Aorta (tissue), 5 donors: ENCODE results near the gene CACNA2D4. TPM values are rescaled to one million over a fixed set of nuclear protein-coding genes. Genes with fewer than 3 reads are reported as not detected.

ENCODE experiments used
- ATAC-seq: fragments of 200-7000 bp; cut with Tn5 transposase; one replicate; pipeline ENCODE4 v1.9.1; 2022; ENCODE audit warnings: moderate library complexity; ENCODE audit not compliant: low FRiP score
- DNase-seq, 2 donors: peaks; one replicate each; pipeline ENCODE4 v3.0.0-alpha.2; 2020
- H3K27ac ChIP-seq, 2 donors: one replicate each; pipeline ENCODE4 v1.5.1; 2013; ENCODE audit warnings: low read length in 2 of 2, mild to moderate bottlenecking in 2 of 2, moderate library complexity in 2 of 2, control low read depth in 1 of 2, inconsistent platforms in 1 of 2, low read depth in 1 of 2
- H3K27me3 ChIP-seq, 2 donors: one replicate each; pipeline ENCODE4 v1.6.1; 2013; ENCODE audit warnings: control low read depth in 1 of 2, low read length in 1 of 2, mild to moderate bottlenecking in 1 of 2, moderate library complexity in 1 of 2; ENCODE audit not compliant: insufficient read depth in 2 of 2, control insufficient read depth in 1 of 2
- H3K36me3 ChIP-seq, 2 donors: one replicate each; pipeline ENCODE4 v1.6.1; 2013; ENCODE audit warnings: control low read depth in 1 of 2, low read length in 1 of 2, mild to moderate bottlenecking in 1 of 2; ENCODE audit not compliant: insufficient read depth in 2 of 2, control insufficient read depth in 1 of 2
- H3K4me1 ChIP-seq, 2 donors: one replicate each; pipeline ENCODE4 v1.6.1; 2013; ENCODE audit warnings: low read length in 2 of 2, control low read depth in 1 of 2, mild to moderate bottlenecking in 1 of 2, moderate library complexity in 1 of 2; ENCODE audit not compliant: insufficient read depth in 2 of 2, control insufficient read depth in 1 of 2
- H3K4me3 ChIP-seq, 2 donors: one replicate each; pipeline ENCODE4 v1.5.1; 2013; ENCODE audit warnings: low read length in 2 of 2, control low read depth in 1 of 2, mild to moderate bottlenecking in 1 of 2
- H3K9me3 ChIP-seq: one replicate; pipeline ENCODE4 v1.6.1; 2013; ENCODE audit warnings: mild to moderate bottlenecking, low read length; ENCODE audit not compliant: control insufficient read depth
- WGBS, 2 donors: extraction: QIAGEN DNeasy Blood & Tissue Kit; methylation state at CpG; one replicate each; pipeline ENCODE4 v1.1.7; 2013; 5-methylcytosine and 5-hydroxymethylcytosine counted together
- intact Hi-C, 2 donors: fragments of 100-400 bp; cut with DNase I; formaldehyde crosslinking; loops; one replicate each; pipeline versions ENCODE4 v1.14.2 to v1.15.0; 2022
- polyA plus RNA-seq, 2 donors: library from polyadenylated mRNA; stranded (reverse); fragments of 200-250 nt; gene quantifications; one replicate each; pipeline ENCODE4 v1.2.3, GENCODE V29; 2013
- total RNA-seq, 2 donors: library from RNA; stranded (reverse); fragmentation: NEBNext Ultra II Directional; extraction: Animal tissue kit (Norgen Biotek cat#: 25700); gene quantifications; one replicate each; pipeline ENCODE4 v1.2.1, GENCODE V29; 2021
- donor health status: healthy with polysubstance abuse.
- donor health status: Bipolar disorder and iron deficiency.
- donor health status: DM: no; HTN: no; CAD: no.
- donor health status: DM: no; HTN: no; CAD: no.
- donor health status: DM: yes; HTN: yes; CAD: no.

The CACNA2D4 gene
- total and polyA plus RNA-seq, 4 donors: 0.88 to 9.7 (median 4.6) TPM

- intact Hi-C loops: no loop called here
- peaks cover 0 to 2% of the 10 kb centered on the region in 2 donors for H3K27me3 ChIP-seq
- peaks cover 3% of the 10 kb centered on the region for H3K9me3 ChIP-seq
- no peak for DNase-seq
- no peaks in the 10 kb centered on the region for H3K36me3 ChIP-seq
- no peaks in the 10 kb centered on the region for H3K4me1 ChIP-seq
- no peak overlapping the region for H3K4me3 ChIP-seq
- ATAC-seq: no peak
- H3K27ac ChIP-seq: no peak overlapping the region
- 93 to 94% methylated on average over 5 of the region's 5 CpGs for WGBS, 2 donors
Measured at GRCh38 chr12:1873531-1874510, 44.6 kb downstream of the CACNA2D4 start.

DNA sequence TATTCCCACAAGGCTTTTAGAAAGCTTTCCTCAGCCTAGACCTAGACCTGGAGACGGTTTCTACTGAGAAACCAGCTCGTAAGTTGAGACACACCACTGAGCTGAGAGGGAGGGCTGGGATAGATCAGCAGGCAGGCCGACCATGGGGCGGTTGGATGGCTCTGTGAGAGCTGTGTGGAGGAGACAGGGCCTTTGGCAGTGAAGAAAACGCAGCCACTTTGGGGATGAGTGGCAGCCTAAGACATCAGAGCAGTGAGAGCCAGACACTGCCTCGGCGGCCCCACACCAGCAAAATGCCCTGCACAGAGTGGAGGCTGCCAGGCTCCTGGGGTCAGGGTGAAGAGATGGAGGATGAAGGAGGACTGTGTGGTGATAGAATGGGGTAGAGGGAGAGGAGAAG lies 46.0 kb downstream of the CACNA2D4 start:
- DNase-seq (no peak), ATAC-seq (no peak)
- peaks cover 0 to 2% of the 10 kb centered on the region in 2 donors for H3K27me3 ChIP-seq
- H3K4me3 ChIP-seq: no peak overlapping the region
- no peaks in the 10 kb centered on the region for H3K4me1 ChIP-seq
- intact Hi-C loops: no loop called here
- no peaks in the 10 kb centered on the region for H3K36me3 ChIP-seq
- 94 to 95% methylated on average over 7 of the region's 7 CpGs for WGBS, 2 donors
- peaks cover 4% of the 10 kb centered on the region for H3K9me3 ChIP-seq
- no peak overlapping the region for H3K27ac ChIP-seq

- intact Hi-C loops: no loop called here
- no peak for ATAC-seq
- H3K27me3 ChIP-seq: peaks cover 0 to 2% of the 10 kb centered on the region in 2 donors
- WGBS, 2 donors: 76 to 78% methylated on average over 6 of the region's 6 CpGs
- H3K4me3 ChIP-seq: no peak overlapping the region
- peaks cover 4% of the 10 kb centered on the region for H3K9me3 ChIP-seq
- H3K4me1 ChIP-seq: no peaks in the 10 kb centered on the region
- DNase-seq: no peak
- H3K36me3 ChIP-seq: no peaks in the 10 kb centered on the region
- no peak overlapping the region for H3K27ac ChIP-seq
Measured at GRCh38 chr12:1872001-1872400, 46.5 kb downstream of the CACNA2D4 start.

GRCh38 chr12:1870998-1871917 lies 47.2 kb downstream of the CACNA2D4 start:
- 90 to 91% methylated on average over 24 of the region's 24 CpGs for WGBS, 2 donors
- no peak for ATAC-seq
- no peak for DNase-seq
- peaks cover 0 to 2% of the 10 kb centered on the region in 2 donors for H3K27me3 ChIP-seq
- H3K4me3 ChIP-seq: no peak overlapping the region
- peaks cover 4% of the 10 kb centered on the region for H3K9me3 ChIP-seq
- intact Hi-C loops: no loop called here
- no peaks in the 10 kb centered on the region for H3K36me3 ChIP-seq
- no peak overlapping the region for H3K27ac ChIP-seq
- no peaks in the 10 kb centered on the region for H3K4me1 ChIP-seq

DNA sequence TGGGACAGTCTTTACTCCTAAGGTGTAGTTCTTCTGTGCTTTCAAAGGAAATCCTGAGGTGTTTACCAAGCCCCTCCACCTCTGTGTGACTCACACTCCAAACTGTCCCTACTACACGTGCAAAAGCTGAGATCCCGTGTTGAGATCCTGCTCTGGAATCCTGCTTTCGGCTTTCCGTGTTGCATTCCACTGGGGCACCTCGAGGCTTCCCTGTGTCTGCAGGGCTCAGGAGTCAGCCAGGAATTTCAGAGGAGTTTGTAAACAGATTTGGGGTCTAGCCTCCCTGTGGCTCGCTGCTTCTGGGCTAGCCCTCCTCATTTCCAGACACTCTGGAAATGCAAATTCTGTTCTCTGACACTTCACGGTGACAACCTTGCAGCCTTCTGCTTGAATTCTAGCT lies 48.4 kb downstream of the CACNA2D4 start:
- H3K36me3 ChIP-seq: no peaks in the 10 kb centered on the region
- DNase-seq (no peak), ATAC-seq (no peak)
- H3K4me1 ChIP-seq: no peaks in the 10 kb centered on the region
- H3K27ac ChIP-seq: no peak overlapping the region
- H3K27me3 ChIP-seq: peaks cover 0 to 2% of the 10 kb centered on the region in 2 donors
- WGBS, 2 donors: 64 to 65% methylated on average over 7 of the region's 7 CpGs
- no peak overlapping the region for H3K4me3 ChIP-seq
- intact Hi-C loops: no loop called here
- H3K9me3 ChIP-seq: peaks cover 4% of the 10 kb centered on the region

- H3K4me1 ChIP-seq: no peaks in the 10 kb centered on the region
- WGBS, 2 donors: 88 to 94% methylated on average over 10 of the region's 10 CpGs
Measured at GRCh38 chr12:1869145-1869544, 49.3 kb downstream of the CACNA2D4 start.

GRCh38 chr12:1865284-1865866 lies 53.1 kb downstream of the CACNA2D4 start:
- Histone ChIP-seq H3K4me3 (no peak overlapping the region), H3K4me1 (no peaks in the 10 kb centered on the region), H3K36me3 (no peaks in the 10 kb centered on the region), H3K27ac (no peak overlapping the region), H3K9me3 (peaks cover 4% of the 10 kb centered on the region), H3K27me3 (no peaks in the 10 kb centered on the region)
- ATAC-seq (no peak), DNase-seq (no peak)
- 81 to 82% methylated on average over 32 of the region's 32 CpGs for WGBS, 2 donors
- intact Hi-C loops: no loop called here

More at GRCh38 chr12:1869145-1869544, 49.3 kb downstream of the CACNA2D4 start:
- Histone ChIP-seq H3K27me3 (peaks cover 0 to 2% of the 10 kb centered on the region in 2 donors), H3K9me3 (peaks cover 4% of the 10 kb centered on the region), H3K27ac (no peak overlapping the region), H3K4me3 (no peak overlapping the region), H3K36me3 (no peaks in the 10 kb centered on the region)
- DNase-seq (no peak), ATAC-seq (no peak)
- intact Hi-C loops: no loop called here

- ATAC-seq (no peak), DNase-seq (no peak)
- no peak overlapping the region for H3K4me3 ChIP-seq
- H3K9me3 ChIP-seq: peaks cover 4% of the 10 kb centered on the region
- H3K27me3 ChIP-seq: no peaks in the 10 kb centered on the region
- intact Hi-C loops: no loop called here
- no peak overlapping the region for H3K27ac ChIP-seq
- no peaks in the 10 kb centered on the region for H3K4me1 ChIP-seq
- no peaks in the 10 kb centered on the region for H3K36me3 ChIP-seq
- WGBS, 2 donors: 39 to 48% methylated on average over 33 to 37 of the region's 37 CpGs
Measured at GRCh38 chr12:1864867-1865266, 53.6 kb downstream of the CACNA2D4 start.
